ENCODE results near the gene ADARB1.
A peak's percentile ranks its signal among the peaks of the same experiment; 100 is the strongest.

ADARB1 gene

DNA sequence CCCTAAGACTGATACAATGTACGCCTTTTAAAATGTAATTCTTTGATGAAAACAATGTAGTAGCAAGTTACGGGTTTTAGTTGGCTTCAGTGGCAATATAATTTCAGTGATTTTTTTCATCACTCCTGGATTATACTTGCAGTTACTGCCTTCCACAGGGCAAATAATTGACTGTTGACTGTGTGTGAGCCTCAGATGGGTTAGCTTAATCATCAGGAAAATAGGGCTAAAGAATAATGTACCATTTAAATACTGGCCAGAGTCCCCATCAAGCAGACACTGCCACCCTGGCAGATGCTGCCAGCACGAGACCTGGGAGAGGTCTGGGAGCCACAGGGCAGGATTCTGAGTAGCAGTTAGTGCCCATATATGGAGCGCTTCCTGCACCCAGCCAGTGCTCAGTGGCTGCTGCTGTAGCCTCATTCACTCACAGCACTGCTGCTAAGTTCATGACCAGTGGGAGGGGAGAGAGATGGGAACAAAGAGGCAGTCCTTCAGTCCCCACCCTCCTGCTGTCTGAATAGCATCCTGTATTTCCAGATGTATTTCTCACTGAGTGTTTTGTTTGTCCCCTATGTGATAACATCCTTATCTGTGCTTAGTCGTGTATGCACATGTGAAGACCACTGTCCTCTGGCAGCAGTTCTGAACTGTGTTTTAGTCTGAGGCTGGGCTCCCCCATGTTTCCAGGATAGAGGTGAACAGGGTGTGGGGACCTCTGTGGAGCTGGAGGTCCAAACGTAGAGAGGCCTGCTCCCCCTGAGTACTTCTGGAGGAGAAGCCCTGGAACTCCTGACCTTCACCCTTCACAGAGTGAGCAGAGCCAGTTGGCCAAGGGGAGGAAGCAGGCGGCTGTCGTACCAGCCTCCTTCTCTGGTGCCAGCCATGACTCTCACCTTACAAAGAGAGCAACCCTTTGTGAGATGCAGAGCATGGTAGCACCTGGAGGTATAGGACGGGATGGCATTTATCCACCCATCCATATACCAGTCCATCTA is 80.4 kb downstream of the ADARB1 start:
- peak; percentile 50 for DNase-seq

DNA sequence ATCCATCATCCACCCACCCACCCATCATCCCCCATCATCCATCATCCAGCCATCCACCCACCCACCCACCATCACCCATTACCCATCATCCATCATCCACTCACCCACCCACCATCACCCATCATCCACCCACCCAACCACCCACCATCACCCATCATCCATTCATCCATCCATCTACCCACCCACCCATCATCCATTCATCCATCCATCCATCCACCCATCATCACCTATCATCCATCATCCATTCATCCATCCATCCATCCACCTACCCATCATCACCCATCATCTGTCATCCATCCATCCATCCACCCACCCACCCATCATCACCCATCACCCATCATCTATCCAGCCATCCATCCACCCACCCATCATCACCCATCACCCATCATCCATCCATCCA is 81.5 kb downstream of the ADARB1 start:
- no peak for DNase-seq

DNA sequence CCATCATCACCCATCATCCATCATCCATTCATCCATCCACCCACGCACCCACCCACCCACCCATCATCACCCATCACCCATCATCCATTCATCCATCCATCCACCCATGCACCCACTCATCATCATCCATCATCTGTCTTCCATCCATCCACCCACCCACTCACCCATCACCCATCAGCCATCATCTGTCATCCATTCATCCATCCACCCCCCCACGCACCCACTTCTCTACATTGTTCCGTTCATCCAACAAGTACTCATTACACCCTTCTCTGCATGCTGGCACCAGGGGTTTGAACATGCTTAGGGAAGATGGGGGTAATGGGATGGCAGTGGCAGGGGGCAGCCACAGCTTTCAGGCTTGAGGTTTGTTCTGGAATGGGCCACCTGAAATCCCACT is 82.1 kb downstream of the ADARB1 start:
- DNase-seq: no peak

- DNase-seq: no peak
Measured at GRCh38 chr21:45157932-45158331, 83.6 kb downstream of the ADARB1 start.

DNA sequence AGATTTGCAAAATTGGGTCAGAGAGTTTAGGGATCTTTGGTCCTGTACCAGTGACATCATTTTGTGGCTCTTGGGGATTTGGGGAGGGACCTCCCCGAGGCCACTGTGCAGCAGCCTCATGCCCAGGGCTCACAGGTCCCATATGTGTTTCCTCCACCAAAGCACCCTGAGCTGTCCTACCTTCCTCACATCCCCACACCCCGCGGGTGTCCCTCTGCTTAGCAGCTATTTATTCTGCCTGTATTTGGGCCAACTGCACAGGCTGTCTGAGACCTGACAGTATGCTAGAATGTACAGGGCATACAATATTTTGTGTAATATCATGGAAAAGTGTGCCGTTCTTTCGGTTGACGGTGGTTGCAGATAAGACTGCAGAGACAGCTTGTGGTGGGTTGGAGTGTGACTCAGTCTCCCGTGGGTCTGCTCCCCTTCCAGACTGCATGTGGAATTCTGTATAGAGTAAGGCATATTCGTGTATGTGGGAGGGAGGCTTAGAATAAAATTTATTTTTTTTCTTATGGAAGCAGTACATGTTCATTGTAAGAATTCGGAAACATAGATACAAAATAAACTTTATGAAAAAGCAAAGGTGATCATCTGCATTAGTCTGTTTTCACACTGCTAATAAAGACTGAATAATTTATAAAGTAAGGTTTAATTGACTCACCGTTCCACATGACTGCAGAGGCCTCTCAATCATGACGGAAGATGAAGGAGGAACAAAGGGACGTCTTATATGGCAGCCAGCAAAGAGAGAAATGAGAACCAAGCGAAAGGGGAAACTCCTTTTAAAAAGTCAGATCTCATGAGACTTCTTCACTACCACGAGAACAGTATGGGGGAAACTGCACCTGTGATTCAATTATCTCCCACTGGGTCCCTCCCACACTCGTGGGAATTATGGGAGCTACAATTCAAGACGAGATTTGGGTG is 84.4 kb downstream of the ADARB1 start:
- DNase-seq: no peak

DNA sequence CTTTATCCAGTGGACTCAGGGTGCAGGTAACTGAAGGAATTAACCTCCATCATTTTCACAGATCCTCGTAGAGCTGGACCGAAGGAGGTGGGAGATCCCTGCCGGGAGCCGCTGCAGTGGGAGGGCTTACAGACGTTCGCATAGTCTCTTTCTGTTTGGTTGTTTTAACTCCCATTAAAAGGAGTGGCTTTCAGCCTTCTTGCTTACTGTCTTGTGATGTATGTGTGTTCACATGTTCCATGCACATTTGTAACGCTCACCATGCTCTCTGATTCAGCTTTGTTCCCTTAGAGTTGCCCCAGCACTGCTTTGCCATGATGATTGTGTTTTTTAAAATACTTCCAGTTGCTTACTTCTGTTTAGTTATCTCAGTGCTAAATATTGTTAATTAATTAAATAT is 85.8 kb downstream of the ADARB1 start:
- no peak for DNase-seq

- no peak for DNase-seq
Measured at GRCh38 chr21:45161038-45161945, 86.9 kb downstream of the ADARB1 start.

- no peak for DNase-seq
Measured at GRCh38 chr21:45162115-45162514, 87.7 kb downstream of the ADARB1 start.

DNA sequence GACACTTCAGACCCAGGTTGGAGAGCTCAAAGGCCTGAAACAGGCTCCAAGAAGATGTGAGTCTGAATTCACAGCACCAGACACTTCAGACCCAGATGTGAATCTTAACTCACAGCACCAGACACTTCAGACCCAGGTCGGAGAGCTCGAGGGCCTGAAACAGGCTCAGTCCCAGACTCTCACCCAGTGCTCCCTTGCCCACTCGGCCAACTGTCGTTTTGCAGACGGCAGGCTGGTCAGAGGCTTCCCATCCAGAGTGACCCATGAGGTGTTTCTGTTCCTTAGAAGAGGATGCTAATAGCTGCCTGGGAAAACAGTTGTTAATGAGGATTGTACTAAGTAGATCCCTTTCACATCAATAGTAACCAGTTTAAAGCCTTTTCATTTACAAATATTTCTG is 88.4 kb downstream of the ADARB1 start:
- no peak for DNase-seq

DNA sequence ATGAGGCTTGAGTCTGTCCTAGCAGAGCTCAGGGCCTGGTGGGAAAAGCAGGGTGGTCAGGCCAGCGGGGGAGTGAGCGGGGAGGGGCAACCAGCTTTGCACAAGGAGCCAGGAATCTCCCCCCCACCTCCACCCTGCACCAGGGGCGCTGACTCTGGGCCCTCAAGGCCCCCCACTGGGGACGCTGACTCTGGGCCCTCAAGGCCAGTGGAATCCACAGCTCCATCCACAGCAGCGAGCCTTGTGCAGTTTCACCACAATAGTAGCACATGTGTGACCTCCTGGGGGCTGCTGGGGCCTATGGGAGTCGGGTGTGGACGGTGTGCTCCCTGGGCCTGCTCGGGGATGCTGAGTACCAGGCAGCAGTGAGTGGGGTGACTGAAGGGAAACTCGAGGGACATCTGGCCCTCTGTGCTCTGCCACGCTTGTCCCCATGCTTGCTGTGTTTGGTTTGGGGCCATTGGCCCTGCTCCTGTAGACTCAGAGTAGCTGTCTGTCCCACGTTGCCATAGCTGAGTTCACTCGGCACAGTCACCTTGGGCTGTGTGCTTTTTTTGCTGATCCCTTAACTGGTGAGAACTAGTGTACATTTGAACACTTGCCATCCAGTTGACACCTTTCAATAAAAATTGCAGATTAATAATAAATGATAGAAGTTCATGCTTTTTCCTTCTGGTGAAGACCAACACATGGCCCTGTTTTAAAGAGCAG is 89.2 kb downstream of the ADARB1 start:
- DNase-seq: no peak

- no peak for DNase-seq
Measured at GRCh38 chr21:45164124-45164511, 89.7 kb downstream of the ADARB1 start.

DNA sequence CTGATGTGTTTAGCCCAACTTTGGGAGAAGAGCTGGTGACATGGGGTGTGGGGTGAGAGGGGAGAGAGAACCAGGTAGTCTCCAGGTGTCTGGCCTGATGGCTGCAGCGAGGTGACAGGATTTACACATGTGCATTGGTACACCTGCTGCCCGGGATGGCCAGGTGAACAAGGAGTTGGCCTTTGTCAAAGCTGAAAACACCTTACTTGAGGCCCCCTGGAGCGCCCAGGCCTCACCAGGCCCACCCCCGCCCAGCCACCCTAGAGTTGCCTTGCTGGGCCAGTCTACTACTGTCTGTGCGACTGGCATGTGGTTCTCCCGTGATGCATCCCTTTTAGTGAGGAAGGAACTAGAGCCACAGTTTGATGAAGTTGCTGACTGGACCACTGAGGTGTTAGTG is 90.5 kb downstream of the ADARB1 start:
- DNase-seq: no peak

- DNase-seq: no peak
Measured at GRCh38 chr21:45166931-45167330, 92.6 kb downstream of the ADARB1 start.

DNA sequence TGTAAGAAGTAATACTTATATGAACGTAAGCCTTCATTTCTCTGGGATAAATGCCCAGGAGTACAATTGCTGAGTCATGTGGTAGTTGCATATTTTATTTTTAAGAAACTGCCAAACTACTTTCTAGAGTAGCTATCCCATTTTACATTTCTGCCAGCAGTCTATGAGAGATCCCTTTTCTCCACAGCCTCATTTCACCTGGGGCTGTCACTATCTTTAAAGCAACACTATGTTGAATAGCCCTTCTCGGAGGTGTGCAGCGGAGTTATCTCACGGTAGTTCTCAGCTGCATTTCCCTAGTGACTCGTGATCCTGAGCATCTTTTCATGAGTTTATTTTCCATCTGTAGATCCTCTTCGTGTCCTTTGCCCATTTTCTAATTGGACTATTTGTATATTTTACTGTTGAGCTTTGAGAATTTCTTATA is 93.4 kb downstream of the ADARB1 start:
- DNase-seq: no peak

- DNase-seq: no peak
Measured at GRCh38 chr21:45168522-45168921, 94.1 kb downstream of the ADARB1 start.

DNA sequence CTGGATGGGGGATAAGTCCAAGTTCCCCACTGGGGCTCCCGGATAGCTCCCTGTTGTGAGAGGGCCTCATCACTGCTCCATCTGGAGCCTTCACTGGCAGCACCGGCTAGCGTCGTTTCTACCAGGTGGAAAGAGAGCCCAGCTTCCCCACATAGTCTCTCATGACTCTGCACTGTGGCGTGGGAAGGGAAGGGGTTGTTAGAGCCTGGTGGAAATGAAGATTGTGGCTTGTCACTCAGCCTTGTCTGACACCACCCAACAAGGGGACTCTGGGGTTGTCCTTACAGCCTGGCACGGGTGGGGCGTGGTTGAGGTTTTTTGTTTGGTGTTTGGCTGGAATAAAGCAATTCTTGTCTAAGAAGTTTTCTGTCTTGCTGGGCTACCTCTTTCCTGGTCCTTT is 94.6 kb downstream of the ADARB1 start:
- peak; percentile 6 for DNase-seq

DNA sequence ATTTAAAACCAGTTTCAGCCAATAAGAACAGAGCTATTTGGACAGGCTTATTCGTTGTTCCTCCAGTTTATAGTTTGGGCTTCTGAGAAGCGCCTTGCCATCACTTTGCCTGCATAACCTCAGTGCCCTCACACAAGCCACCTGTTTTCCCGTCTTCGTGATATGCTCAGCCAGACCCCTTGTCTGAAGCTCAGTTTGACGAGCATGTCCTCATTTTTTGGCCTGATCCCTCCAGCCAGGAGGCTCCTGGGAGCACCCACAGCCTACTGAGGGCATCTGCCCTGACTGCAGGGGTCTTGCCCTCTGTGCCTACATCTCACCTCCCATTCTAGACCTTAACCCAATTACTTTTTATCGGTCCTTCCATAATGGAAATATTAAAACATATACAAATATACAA is 95.3 kb downstream of the ADARB1 start:
- DNase-seq: no peak

DNA sequence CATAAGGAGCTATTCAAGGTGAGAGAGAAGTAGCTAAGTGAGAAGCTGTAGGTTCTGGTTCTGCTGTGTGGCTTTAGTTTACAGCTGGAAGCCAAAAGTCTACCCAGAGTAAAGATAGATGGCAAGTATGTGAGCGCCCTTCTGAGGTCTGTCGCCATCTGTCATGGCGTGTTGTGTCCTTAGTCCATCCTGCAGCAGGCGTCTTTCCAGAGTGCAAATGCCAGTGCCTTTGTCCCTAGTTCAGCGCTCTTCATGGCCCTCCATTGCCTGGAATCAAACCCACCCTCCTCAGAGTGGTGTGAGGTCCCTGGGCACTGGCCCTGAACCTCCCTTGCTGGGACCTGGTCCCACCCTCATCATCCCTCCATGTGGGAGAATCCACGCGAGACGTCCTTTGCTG is 96.6 kb downstream of the ADARB1 start:
- DNase-seq: no peak

GRCh38 chr21:45172420-45172819 is 98.0 kb downstream of the ADARB1 start:
- DNase-seq: no peak

- DNase-seq: no peak
Measured at GRCh38 chr21:45175326-45176095, 101.1 kb downstream of the ADARB1 start.

- no peak for DNase-seq
Measured at GRCh38 chr21:45176141-45176540, 101.8 kb downstream of the ADARB1 start.
